ENCODE results near the gene HEG1.
"Not testable (repeated sequence)": the region's sequence is repeated elsewhere in the genome, so short reads cannot be mapped to it uniquely, and the experiment has no call there.

Gene HEG1

DNA sequence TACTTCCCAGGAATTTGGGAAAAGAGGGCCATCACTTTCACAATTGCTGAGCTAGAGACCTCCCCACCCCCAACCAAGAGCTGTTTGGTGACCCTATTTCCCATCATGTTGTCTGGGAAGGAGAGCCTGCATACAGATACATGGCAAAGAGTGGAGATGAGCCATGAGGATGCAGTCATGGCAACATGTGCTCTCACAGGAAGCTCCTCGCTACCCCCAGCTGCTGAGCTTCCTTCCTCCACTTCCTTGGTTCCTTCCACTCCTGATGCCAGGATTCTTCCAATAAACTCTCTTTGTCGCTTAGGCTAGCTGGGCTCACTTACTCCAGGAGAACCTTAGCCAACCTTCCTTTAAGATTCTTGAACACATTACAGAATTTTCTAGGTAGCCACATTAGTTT is 72.9 kb downstream of the HEG1 start:
- DNase-seq = no peak

DNA sequence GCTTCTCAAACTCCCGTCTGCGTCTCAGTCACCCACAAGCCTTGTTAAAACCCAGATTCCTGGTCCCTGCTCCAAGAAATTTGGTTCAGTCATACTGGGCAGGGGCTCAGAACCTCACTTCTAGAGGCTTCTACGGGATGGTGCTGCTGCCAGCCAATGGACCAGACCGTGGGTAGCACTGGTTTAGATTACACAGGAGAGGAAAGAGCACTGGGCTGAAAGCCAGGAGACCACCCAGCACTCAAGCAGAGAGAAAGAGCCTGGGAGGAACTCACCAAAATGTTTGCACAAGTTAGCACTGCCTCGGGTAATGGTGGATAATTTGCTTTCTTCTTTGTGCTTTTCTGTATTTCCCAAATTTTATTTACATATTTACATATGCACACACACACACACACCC is 74.3 kb downstream of the HEG1 start:
- no peak for DNase-seq

DNA sequence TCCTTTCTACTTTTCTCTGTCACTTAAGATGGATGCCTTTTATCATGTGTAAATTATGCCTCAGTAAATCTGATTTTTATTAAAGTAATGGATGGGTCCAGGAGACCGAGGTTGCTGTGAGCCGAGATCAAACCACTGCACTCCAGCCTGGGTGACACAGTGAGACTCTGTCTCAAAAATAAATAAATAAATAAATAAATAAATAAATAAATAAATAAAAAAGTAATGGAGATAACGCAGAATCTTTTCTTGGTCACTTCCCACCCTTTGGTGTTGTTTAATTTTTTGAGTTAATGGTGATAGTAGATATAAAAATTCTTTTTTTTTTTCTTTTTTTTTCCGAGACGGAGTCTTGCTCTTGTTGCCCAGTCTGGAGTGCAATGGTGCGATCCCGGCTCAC is 77.2 kb downstream of the HEG1 start:
- no peak for DNase-seq

DNA sequence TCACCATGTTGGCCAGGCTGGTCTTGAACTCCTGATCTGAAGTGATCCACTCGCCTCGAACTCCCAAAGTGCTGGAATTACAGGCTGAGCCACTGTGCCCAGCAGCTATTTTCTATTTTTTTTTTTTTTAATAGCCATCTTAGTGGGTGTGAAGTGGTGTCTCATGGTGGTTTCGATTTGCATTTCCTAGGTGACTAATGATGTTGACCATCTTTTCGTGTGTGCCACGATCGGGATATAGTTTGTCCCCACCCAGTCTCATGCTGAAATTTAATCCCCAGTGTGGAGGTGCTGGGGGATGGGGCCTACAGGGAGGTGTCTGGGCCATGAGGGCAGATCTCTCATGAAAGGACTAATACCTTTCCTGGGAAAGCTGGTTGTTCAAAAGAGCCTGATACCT is 79.4 kb downstream of the HEG1 start:
- DNase-seq = no peak

DNA sequence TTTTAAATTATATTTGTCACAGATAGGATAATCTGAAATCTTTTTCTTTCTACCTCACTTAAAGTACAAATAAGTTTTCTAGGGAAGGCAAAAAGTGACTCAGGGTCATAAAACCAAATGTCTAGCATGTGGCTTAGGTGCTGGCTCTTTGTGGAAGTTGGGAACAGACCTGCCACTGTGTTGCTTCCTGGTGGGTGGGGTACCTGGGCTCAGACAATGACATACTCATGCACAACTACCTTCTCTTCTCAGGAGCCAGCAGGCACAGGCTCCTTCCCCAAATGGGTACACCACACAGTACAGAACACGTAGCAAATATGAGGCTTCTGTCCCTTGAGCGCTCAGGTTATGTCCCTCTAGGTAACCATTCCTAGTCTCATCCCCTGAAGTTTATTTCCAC is 81.1 kb downstream of the HEG1 start:
- no peak for DNase-seq

DNA sequence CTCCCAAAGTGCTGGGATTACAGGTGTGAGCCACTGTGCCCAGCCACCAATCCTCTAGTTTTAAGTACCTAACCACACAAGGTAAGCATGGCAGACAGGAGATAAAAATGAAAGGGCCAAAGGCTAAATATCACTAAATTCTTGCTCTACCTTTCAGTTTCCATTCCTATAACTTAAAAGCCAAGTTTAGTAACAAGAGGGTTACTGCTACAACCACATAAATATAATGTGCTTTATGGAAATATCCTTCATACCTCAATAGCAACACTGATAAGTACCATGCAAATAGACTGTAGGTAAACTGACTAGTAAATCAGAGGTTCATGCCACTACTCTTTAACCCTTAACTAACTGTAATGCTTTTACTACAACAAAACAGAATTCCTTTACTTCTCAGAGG is 82.5 kb downstream of the HEG1 start:
- DNase-seq = no peak

DNA sequence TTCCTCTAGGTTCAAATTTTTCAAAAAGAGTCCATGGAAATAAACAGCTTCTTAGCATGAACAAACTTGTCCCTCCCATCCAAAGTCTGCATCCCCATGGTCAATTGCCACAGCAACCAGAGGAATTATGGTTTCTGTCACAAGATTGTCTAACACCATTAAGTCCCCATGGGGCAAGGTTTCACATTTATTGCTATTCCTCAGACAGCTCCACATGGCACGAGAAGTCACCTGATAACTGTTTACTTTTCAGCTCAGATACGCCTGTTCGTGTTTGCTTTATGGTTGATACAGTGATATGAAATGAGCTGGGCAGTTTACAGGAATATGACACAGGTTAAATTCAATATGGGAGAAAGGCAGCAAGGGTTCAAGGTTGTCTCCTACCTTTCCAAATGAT is 83.3 kb downstream of the HEG1 start:
- no peak for DNase-seq

DNA sequence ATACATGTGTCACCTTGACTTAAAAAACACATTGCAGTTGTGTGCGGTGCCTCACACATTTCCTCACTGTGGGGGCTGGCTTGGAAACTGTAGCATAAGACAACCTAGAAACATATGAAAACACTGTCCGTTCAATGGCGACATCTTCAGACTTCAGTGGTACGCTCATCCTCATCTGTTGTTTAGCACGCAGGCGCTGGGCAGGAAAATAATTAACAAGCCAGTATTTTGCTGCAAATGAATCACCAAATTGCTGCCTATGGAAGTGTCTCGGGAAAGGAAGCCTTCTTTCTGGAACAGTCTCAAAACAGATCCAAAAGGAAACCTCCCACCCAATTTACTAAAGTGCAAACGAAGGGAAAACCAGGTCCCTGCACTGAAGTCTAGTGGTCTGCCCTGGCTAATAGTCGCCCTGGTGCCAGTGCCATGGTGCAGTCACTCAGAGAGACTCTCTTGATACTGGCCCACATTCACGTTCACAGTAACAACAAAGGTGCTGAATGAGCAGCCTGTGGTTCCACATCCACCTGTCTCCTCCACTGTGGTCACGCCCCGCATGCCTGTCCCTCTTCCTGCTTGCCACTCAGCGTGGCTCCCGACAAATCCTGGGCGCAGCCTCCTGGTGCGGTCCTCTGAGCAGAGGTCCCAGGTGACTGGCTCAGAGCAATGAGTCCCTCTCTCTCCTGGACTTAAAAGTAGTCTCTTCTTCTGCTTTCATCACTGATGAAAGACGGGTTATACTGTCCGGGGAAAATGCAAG is 85.7 kb downstream of the HEG1 start:
- no peak for DNase-seq

DNA sequence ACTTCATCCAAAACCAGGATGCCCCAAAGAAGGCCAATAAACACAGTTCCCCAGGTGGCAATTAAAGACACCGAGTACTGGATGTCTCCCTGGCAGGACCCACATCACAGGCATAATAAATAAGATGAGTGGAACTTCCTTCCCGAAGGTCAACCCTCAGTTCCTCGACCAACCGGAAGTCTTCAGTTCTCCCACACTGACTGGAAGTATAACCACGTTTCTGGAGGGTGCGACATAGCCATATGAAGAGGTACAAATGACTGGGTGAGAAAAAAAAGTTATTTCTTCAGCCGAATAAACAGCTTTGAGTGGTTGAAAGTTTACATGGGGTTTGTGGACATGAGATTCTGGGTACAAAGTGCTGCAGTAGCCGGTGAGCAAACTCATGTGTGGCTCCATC is 86.6 kb downstream of the HEG1 start:
- no peak for DNase-seq

DNA sequence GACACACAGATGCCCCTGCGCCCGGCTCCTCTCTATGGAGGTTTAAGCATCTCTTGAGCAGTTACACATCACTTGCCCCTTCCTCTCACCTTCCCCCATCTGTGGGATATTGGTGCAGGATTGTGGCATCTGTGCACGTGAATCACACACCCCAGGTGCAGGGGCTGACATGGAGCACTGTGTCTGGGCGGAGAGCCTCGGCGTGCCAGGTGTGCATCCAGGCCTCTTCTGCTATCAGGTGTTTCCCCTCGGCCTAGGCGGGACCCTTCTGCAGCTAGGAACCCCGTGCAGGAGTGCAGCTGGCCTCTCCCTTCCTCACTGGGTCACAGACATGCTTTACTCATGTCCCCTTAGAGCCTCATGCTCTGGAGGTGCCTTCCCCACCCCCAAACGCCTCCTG is 87.8 kb downstream of the HEG1 start:
- no peak for DNase-seq

DNA sequence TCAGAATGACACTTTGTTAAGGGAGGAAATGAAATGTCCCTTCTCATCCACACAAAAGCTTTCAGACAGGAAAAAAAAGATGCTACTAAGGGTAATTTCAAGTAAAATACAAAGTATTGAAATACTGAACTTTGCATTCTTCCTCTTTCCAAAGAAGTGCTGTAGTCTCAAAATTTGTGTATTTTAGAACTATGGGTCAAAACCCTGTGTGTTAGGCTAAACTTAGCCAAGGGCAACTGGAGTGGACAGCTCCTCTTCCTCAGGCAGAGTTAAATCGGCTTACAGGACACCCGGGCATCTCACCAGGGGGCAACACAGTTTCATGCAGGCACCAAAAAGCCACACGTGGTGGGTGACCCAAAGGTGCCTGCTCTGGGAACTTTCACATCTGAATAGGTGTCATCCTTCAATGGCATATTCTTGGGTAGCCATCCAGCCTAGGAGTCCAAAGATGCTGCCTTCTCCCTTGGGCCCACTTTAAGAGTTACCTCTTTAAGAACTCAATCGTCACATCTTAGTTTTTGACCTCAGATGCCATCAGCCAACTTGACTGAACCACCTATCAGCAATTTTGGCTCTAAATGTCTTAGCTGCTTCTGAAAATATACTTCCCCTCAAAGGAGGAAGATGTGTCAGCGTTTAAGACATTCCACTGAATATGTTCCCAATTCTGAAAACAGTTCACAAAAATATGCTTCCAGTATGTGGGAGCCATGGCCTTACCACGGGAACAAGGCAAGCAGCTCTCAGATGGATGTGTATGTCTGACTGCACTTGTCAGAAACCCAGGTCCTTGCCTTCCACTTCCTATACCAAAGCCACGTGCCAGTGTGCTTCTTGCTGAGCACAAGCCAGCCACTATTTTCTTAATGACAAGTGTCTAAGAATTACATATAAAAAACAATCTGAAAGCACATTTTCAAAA is 89.0 kb downstream of the HEG1 start:
- DNase-seq = no peak

DNA sequence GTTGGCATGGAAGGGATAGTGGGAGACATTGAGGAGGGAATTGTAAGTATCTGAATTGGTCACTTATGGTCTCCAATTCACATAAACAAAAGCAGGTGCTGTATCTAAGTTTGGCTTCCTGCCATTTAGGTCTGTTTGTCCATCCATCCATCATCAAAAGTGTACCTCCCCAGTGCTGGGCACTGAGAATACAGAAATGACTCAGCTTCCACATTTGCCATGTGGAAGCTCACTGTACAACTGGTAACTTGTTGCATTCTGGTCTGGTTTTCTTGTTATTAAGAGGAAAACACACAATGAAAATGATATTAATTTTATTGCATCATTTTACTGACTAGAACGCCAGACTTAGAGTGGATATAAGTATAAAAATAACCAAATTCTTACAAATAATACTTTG is 90.4 kb downstream of the HEG1 start:
- no peak for DNase-seq

DNA sequence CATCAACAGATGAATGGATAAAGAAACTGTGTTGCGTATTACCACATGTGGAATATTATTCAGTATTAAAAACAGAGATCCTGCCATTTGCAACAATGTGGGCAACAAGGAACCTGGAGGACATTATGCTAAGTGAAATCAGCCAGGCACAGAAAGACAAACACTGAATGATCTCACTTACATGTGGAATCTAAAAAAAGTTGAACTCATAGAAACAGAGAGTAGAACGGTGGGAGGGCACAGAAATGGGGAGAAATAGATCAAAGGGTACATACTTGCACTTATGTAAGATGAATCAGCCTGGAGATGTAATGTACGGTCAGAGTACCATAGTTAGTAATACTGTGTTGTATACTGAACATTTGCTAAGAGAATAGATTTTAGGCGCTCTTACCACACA is 91.4 kb downstream of the HEG1 start:
- no peak for DNase-seq

DNA sequence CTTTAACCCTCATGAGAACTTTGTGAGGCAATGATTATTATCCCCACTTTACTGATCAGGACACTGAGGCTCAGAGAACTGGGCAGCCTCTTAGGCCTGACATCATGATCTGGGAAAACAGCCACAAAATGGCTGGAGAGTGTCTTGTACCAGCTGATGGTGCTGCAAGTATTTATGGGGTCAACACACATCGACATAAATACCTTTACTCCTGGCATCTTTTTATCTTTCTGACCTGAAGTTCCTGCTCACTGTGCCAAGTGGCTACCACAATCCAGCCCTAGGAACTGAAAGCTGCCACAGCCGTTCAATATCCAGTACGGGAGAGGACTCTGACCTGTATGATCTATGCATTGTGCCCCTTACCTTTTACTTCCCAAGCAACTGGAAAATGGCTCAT is 92.0 kb downstream of the HEG1 start:
- DNase-seq = no peak

DNA sequence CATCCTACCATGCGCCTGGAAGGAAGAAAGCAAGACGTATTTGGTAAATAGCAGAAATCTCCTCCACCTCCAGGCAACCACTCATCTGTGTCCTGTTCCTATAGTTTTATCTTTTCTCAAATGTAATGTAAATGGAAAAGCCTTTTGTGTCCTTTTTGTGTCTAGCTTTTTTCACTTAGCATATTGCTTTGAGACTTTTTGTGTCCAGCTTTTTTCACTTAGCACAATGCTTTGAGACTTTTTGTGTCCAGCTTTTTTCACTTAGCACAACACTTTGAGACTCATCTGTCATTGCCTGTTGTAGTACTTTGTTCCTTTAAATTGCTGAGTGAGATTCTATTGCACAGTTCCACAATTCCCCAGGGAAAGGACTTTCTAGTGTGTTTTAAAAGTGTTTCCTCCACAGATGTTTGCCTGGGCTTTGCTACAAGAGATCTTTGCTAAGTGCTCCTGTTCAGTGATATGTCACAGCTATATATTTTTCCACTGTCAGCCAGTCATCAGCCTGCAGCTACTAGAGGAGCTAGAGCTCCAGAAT is 93.3 kb downstream of the HEG1 start:
- no peak for DNase-seq

DNA sequence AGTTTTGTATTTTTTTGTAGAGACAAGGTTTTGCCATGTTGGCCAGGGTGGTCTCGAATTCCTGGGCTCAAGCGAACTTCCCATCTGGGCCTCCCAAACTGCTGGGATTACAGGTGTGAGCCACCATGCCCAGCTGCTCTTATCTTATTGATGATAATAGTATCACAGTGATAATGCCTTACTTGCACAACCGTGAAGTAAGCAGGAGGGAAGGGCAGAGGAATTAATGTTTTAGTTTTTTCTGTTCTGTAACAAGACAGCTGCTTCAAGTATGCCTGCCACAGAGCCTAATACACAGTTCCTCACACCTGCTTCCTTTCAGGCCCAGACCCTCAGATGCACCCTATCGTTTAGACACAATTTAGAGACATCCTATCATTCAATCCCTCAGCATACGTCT is 95.1 kb downstream of the HEG1 start:
- no peak for DNase-seq

DNA sequence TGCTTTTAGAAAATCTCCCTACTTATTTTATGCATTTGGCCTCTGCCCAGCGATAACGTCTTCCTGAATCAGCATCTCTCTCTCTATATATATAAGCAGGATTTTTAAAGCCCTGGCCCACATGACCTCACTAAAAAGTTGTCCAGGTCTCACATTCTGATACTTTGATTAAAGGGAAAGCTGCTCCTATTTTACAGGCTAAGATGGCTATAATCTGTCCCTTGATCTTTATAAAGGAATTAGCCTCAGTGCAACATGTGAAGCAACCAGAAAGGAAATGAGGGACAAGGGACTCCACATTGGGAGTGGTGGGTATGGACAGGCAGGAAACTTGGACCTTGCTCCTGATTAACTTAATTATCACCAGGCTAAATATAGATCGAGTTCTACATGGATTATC is 95.7 kb downstream of the HEG1 start:
- no peak for DNase-seq

DNA sequence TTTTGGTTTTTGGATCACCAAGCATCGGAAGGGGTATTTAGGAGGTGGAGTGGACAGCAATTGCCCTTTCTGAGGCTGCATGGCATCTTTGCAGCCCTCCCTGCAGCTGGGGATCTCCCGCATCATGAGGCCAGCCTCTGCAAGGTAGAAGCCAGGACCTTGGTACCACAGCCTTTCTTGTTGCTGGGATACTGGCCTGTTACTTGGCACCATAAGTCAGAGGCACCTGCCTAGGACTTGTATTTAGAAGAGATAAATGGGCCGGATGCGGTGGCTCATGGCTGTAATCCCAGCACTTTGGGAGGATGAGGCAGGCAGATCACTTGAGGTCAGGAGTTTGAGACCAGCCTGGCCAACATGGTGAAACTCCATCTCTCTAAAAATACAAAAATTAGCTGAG is 97.8 kb downstream of the HEG1 start:
- DNase-seq = not testable (repeated sequence)

DNA sequence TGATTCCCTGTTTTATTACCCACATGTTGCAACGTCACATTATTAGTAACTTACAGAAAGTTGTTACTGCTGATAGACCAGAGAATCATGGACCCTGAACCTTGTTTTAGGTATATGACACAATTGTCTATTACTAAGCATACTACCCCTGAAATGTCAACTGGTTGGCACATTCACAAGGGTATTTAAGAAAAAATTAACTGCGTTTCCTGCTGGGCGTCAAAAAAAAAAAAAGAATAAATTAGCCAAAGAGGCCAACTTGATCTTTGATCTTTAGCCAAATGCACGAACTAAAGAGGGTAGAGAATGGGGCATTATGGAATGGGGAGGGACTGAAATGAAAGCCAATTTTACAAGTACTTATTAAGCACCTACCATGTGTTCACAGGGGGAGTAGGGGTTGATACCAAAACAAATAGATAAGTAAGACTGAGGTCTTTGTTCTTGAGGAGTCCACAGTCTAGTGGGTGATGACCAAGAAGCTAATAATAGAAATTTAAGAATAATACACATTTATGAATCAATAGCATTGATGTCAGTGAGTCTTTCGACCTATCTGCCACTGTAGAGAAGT is 103.4 kb downstream of the HEG1 start:
- no peak for DNase-seq

DNA sequence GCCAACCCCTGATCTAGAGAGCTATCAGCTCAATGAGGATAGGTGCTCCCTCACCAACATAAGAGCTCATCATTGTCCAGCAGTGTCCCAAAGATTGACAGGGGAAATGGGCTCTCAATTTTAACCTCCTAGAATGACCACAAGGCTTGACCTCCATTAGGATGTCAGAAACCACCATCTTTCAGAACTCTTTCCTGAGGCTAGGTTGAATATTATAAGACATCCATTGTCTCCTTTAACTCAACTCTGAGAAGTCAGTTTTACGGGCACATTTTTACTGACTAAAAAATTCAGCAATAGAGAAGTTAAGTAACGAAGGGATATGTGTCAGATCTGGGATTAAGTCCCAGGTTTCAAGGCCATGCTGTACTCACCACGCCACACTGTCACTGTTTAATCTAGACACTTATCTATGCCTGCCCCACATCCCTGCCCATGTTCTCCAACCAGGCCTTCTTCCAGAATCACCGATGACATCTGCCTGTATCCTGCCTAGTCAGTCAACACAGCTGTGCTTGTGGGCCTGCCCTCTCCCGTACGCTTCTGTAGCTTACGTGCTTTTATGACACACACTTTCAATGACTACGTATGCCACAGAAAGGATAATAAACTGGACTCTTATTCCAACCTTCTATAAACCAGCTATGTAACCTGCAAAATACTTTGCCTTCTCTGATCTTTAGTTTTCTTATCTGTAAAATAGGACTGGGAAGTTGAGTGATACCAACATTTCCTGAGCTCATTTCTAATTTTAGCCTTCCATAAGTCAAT is 104.1 kb downstream of the HEG1 start:
- no peak for DNase-seq

DNA sequence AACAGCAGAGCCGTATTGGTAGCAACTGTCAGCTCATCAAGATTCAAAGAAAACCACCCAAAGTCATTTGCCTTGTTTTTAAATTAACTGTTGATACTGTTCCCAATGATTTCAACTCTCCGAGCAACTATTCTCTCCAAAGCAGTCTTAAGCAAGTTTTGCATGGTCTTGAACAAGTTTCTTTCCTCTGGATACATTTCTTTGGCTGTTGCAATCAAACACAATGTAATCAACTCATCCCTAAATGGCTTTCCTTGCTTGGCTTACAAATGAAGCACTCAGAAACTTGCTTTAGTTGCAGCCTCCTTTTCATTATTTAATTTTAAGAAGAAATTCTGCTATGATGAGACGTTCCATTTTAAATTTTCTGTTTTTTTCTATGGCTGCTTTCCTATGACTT is 105.8 kb downstream of the HEG1 start:
- DNase-seq = no peak

DNA sequence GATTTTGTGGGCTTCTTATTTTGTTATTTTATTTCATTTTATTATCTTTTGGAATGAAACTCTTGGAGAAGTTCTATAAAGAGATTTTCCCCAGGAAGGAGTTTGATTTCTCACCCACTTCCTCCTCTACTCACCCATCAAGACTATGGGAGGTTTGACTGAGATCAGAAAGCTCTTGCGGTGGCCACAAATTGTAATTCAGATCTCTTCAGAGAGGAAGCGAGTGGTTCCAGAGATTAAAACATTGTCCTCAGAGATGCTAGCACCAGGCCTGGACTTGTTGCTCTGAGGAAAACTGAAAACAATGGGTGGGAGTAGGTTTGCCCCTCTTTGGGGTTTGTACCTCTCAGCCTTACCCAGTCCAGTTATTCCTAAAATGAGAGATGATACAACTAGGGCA is 113.2 kb downstream of the HEG1 start:
- DNase-seq = no peak

DNA sequence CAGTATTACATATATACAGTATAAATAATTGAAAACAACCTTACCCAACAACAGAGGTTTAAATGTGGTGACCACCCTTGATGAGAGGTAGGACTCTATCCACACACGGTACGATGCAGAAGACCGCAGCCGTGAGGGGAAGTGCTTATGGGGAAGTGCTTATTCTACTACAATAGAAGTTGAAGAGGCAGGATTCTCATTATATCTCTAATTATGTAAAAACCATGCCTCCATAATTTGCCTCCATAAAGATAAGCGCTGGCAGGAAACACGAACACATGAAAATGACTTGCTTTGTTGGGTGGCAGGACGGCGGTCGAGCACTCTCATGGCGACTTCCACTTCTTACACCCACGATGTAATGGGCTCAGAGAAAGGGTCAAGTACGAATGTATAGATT is 114.0 kb downstream of the HEG1 start:
- DNase-seq = no peak

Measured in SW 1271 (cell line).